ENCODE results near the gene LRRC3C.
A peak's percentile ranks its signal among the peaks of the same experiment; 100 is the strongest.

The LRRC3C gene

GRCh38 chr17:39980351-39981206 lies 53.0 kb downstream of the LRRC3C start, which contains the start of gene PSMD3:
Gene PSMD3, plus strand, starts transcription at chr17:39980807. Its CDS starts 164 bp downstream, at chr17:39980971.
- peak; percentile 100 for DNase-seq

GRCh38 chr17:39981207-39981741 lies 53.7 kb downstream of the LRRC3C start:
- peak; percentile 24 for DNase-seq

GRCh38 chr17:39981766-39982375 lies 54.3 kb downstream of the LRRC3C start:
- DNase-seq, result no peak

GRCh38 chr17:39988206-39988810 lies 60.8 kb downstream of the LRRC3C start:
- no peak for DNase-seq

GRCh38 chr17:39994448-39994847 lies 66.9 kb downstream of the LRRC3C start:
- no peak for DNase-seq
